GM23338 (cell line): ENCODE results near the gene MICAL3. TPM values are rescaled to one million over a fixed set of nuclear protein-coding genes. Genes with fewer than 3 reads are reported as not detected.

ENCODE experiments used
- ATAC-seq: fragments of 200-7000 bp; cut with Tn5 transposase; 3 replicates; pipeline ENCODE4 v1.9.1; 2020
- DNase-seq: peaks from one replicate; pipeline ENCODE4 v3.0.0-alpha.2; 2015; ENCODE audit warnings: low spot score
- H2AFZ ChIP-seq: fragments of 200-600 bp; sonication (generic); 2 replicates; pipeline ENCODE4 v1.8.0; 2016; ENCODE audit warnings: antibody characterized with exemption, mild to moderate bottlenecking, moderate library complexity
- H3F3A ChIP-seq: fragments of 200-600 bp; sonication (generic); replicated peaks from 2 replicates; pipeline ENCODE4 v1.8.0; 2017; ENCODE audit warnings: antibody characterized with exemption, mixed run types, low read depth
- H3K27ac ChIP-seq: fragments of 200-600 bp; sonication (generic); 2 replicates; pipeline ENCODE4 v1.6.1; 2016; ENCODE audit warnings: low read depth
- H3K27me3 ChIP-seq: fragments of 200-600 bp; sonication (generic); 2 replicates; pipeline ENCODE4 v1.8.0; 2016; ENCODE audit warnings: mild to moderate bottlenecking, mixed run types, moderate library complexity; ENCODE audit not compliant: insufficient read depth
- H3K36me3 ChIP-seq: fragments of 200-600 bp; sonication (generic); 2 replicates; pipeline ENCODE4 v1.8.0; 2016; ENCODE audit warnings: mild to moderate bottlenecking; ENCODE audit not compliant: insufficient read depth
- H3K4me1 ChIP-seq: fragments of 200-600 bp; sonication (generic); 2 replicates; pipeline ENCODE4 v1.8.0; 2016; ENCODE audit warnings: mild to moderate bottlenecking, moderate library complexity; ENCODE audit not compliant: insufficient read depth
- H3K4me2 ChIP-seq: fragments of 200-600 bp; sonication (generic); 2 replicates; pipeline ENCODE4 v1.7.1; 2017; ENCODE audit warnings: mixed run types
- H3K4me3 ChIP-seq: fragments of 200-600 bp; sonication (generic); 2 replicates; pipeline ENCODE4 v1.6.1; 2016; ENCODE audit warnings: mixed run types
- H3K79me2 ChIP-seq: fragments of 200-600 bp; sonication (generic); replicated peaks from 2 replicates; pipeline ENCODE4 v1.8.0; 2017; ENCODE audit warnings: mild to moderate bottlenecking; ENCODE audit not compliant: insufficient read depth
- H3K9me2 ChIP-seq: fragments of 200-600 bp; sonication (generic); 2 replicates; pipeline ENCODE4 v1.8.0; 2017; ENCODE audit not compliant: insufficient read depth
- H4K20me1 ChIP-seq: fragments of 200-600 bp; sonication (generic); replicated peaks from 2 replicates; pipeline ENCODE4 v1.8.0; 2017; ENCODE audit warnings: mild to moderate bottlenecking; ENCODE audit not compliant: insufficient read depth
- H3K27ac Mint-ChIP-seq: 2 replicates; pipeline ENCODE4 v1.8.0; 2020; ENCODE audit warnings: inconsistent platforms, mild to moderate bottlenecking, moderate library complexity, mixed read lengths
- H3K27me3 Mint-ChIP-seq: 3 replicates; pipeline ENCODE4 v1.8.0; 2022; ENCODE audit warnings: low read depth, mild to moderate bottlenecking, moderate library complexity, mixed read lengths, inconsistent platforms; ENCODE audit not compliant: insufficient read depth, poor library complexity
- H3K36me3 Mint-ChIP-seq: 3 replicates; pipeline ENCODE4 v1.8.0; 2021; ENCODE audit warnings: low read depth, mild to moderate bottlenecking, inconsistent platforms, moderate library complexity, mixed read lengths
- H3K4me1 Mint-ChIP-seq: 3 replicates; pipeline ENCODE4 v1.8.0; 2020; ENCODE audit warnings: mild to moderate bottlenecking, inconsistent platforms, mixed read lengths
- H3K4me3 Mint-ChIP-seq: 3 replicates; pipeline ENCODE4 v1.8.0; 2021; ENCODE audit warnings: moderate library complexity, mild to moderate bottlenecking, inconsistent platforms, mixed read lengths
- H3K9me3 Mint-ChIP-seq: 3 replicates; pipeline ENCODE4 v1.8.0; 2020; ENCODE audit warnings: moderate library complexity, mild to moderate bottlenecking, inconsistent platforms, mixed read lengths
- CREB1 ChIP-seq: fragments of 250-450 bp; sonication (Bioruptor Pico); IDR thresholded peaks from 2 replicates; pipeline ENCODE4 v1.5.0; 2020; ENCODE audit warnings: low read depth, mild to moderate bottlenecking, moderate library complexity
- CTCF ChIP-seq, 2 experiments: fragments of 200-600 bp in 1 of 2; sonication (generic) in 1 of 2; conservative IDR thresholded peaks; 2 replicates each; pipeline versions ENCODE4 v1.5.1 to v1.6.1; 2016 to 2017; ENCODE audit warnings: antibody characterized with exemption in 2 of 2, low read depth in 2 of 2, mild to moderate bottlenecking in 2 of 2, moderate library complexity in 1 of 2
- ETS1 ChIP-seq: IDR thresholded peaks from 2 replicates; pipeline ENCODE4 v1.6.1; 2016; ENCODE audit warnings: antibody characterized with exemption
- EZH2 ChIP-seq: fragments of 200-600 bp; sonication (generic); IDR thresholded peaks from one replicate; pipeline ENCODE4 v1.8.0; 2017; ENCODE audit warnings: antibody characterized with exemption, mild to moderate bottlenecking, low read depth; ENCODE audit not compliant: unreplicated experiment
- EZH2phosphoT487 ChIP-seq: fragments of 200-600 bp; sonication (generic); IDR thresholded peaks from one replicate; pipeline ENCODE4 v1.8.1; 2018; ENCODE audit warnings: antibody characterized with exemption; ENCODE audit not compliant: unreplicated experiment
- JUNB ChIP-seq: IDR thresholded peaks from one replicate; pipeline ENCODE4 v1.6.1; 2016; ENCODE audit warnings: antibody characterized with exemption; ENCODE audit not compliant: unreplicated experiment
- NANOG ChIP-seq: IDR thresholded peaks from 2 replicates; pipeline ENCODE4 v1.6.1; 2016; ENCODE audit warnings: antibody characterized with exemption, borderline replicate concordance
- POLR2AphosphoS5 ChIP-seq: IDR thresholded peaks from 2 replicates; pipeline ENCODE4 v1.6.1; 2016; ENCODE audit warnings: antibody characterized with exemption, low read depth
- REST ChIP-seq: IDR thresholded peaks from one replicate; pipeline ENCODE4 v1.6.1; 2018; ENCODE audit warnings: antibody characterized with exemption; ENCODE audit not compliant: unreplicated experiment
- STAT1 ChIP-seq: IDR thresholded peaks from one replicate; pipeline ENCODE4 v1.6.1; 2016; ENCODE audit warnings: antibody characterized with exemption; ENCODE audit not compliant: unreplicated experiment
- ZNF114 ChIP-seq: fragments of 250-450 bp; sonication (Bioruptor Pico); IDR thresholded peaks from 2 replicates; pipeline ENCODE4 v1.5.0; 2020; ENCODE audit warnings: mild to moderate bottlenecking, moderate library complexity
- ZNF331 ChIP-seq: fragments of 250-450 bp; sonication (Bioruptor Pico); IDR thresholded peaks from 2 replicates; pipeline ENCODE4 v1.5.0; 2020; ENCODE audit warnings: low read depth, mild to moderate bottlenecking, moderate library complexity
- polyA plus RNA-seq: library from polyadenylated mRNA; unstranded; fragments of >200 nt; fragmentation: Nextera tagmentation; extraction: Ambion mirVana; gene quantifications from 2 replicates; pipeline ENCODE4 v1.2.1, GENCODE V29; 2016
- total RNA-seq: library from RNA; depleted of rRNA; stranded (reverse); fragments of >200 nt; shearing (Covaris generic); gene quantifications from 2 replicates; pipeline ENCODE4 v1.2.3, GENCODE V29; 2014

The MICAL3 gene
- total and polyA plus RNA-seq, 2 experiments from 2014 or later: 10.1 to 33.9 TPM

- TF ChIP-seq CTCF (conservative IDR thresholded peaks at IDR 0.05; ENCODE audit: low read depth in 2 of 2): no peak
- TF ChIP-seq STAT1: no peak
- TF ChIP-seq NANOG: no peak
- no peak for TF ChIP-seq EZH2phosphoT487
- TF ChIP-seq EZH2: no peak
- no peak for TF ChIP-seq POLR2AphosphoS5
- no peak for TF ChIP-seq REST
Observed at GRCh38 chr22:17988800-17989513, 35.4 kb downstream of the MICAL3 start (continued).

GRCh38 chr22:17985606-17986005 is 38.8 kb downstream of the MICAL3 start:
- peaks cover 21% of the 10 kb centered on the region for H3K27me3 Mint-ChIP-seq
- no peaks in the 10 kb centered on the region for H3K9me3 Mint-ChIP-seq
- H3K4me3 Mint-ChIP-seq: no peak overlapping the region
- H3K27ac Mint-ChIP-seq: no peak overlapping the region
- H4K20me1 ChIP-seq: peaks cover 55% of the 10 kb centered on the region
- H3K9me2 ChIP-seq: no peaks in the 10 kb centered on the region
- H3K4me3 ChIP-seq: no peak overlapping the region
- H3K79me2 ChIP-seq: peaks cover 88% of the 10 kb centered on the region
- H3K4me2 ChIP-seq: no peak overlapping the region
- H3K27me3 ChIP-seq: no peaks in the 10 kb centered on the region
- no peak for DNase-seq
- H3F3A ChIP-seq: 0 out of 2 replicates have a peak, but pooled peaks cover 2% of the 10 kb centered on the region
- ATAC-seq: no peak
- no peak overlapping the region; the same call in 1 of the 2 replicates for H3K27ac ChIP-seq
- H3K4me1 ChIP-seq: peaks cover 22% of the 10 kb centered on the region
- no peaks in the 10 kb centered on the region; the same call in 1 of the 2 replicates for H3K36me3 ChIP-seq
- peaks cover 71% of the 10 kb centered on the region for H3K4me1 Mint-ChIP-seq
- H2AFZ ChIP-seq: no peak overlapping the region
- H3K36me3 Mint-ChIP-seq: no peaks in the 10 kb centered on the region; the same call in 2 of the 3 replicates
- TF ChIP-seq POLR2AphosphoS5 (no peak), ZNF331 (CRISPR knock-in tag) (no peak), ETS1 (no peak), CREB1 (CRISPR knock-in tag) (no peak), EZH2 (no peak), NANOG (no peak), ZNF114 (no peak), STAT1 (no peak), CTCF (conservative IDR thresholded peaks at IDR 0.05; ENCODE audit: low read depth in 2 of 2) (no peak), JUNB (no peak)
